OCI-LY1 (cell line): Measurements from ENCODE around the gene RERE.
"Not testable (repeated sequence)": the region's sequence is repeated elsewhere in the genome, so short reads cannot be mapped to it uniquely, and the experiment has no call there.

Experiments
- H2AFZ ChIP-seq: fragments of 200-600 bp; sonication (generic), shearing (Covaris generic); 2 replicates; pipeline ENCODE4 v1.6.0; 2014; ENCODE audit warnings: antibody characterized with exemption, mild to moderate bottlenecking, low read length
- H3F3A ChIP-seq: fragments of 200-600 bp; sonication (generic), shearing (Covaris generic); 2 replicates; pipeline ENCODE4 v1.6.0; 2014; ENCODE audit warnings: mild to moderate bottlenecking, antibody characterized with exemption, low read length, moderate library complexity; ENCODE audit not compliant: insufficient read depth
- H3K27ac ChIP-seq: fragments of 200-600 bp; sonication (generic); 2 replicates; pipeline ENCODE4 v1.5.1; 2014; ENCODE audit warnings: low read length, mixed run types, mild to moderate bottlenecking, low read depth; ENCODE audit not compliant: poor library complexity, severe bottlenecking
- H3K27me3 ChIP-seq: fragments of 200-600 bp; sonication (generic); 2 replicates; pipeline ENCODE4 v1.6.0; 2014; ENCODE audit warnings: antibody characterized with exemption, mild to moderate bottlenecking, low read length, moderate library complexity; ENCODE audit not compliant: insufficient read depth
- H3K36me3 ChIP-seq: fragments of 200-600 bp; sonication (generic); 2 replicates; pipeline ENCODE4 v1.6.1; 2014; ENCODE audit warnings: mild to moderate bottlenecking, antibody characterized with exemption, low read length, moderate library complexity, mixed read lengths; ENCODE audit not compliant: insufficient read depth
- H3K4me1 ChIP-seq: fragments of 200-600 bp; sonication (generic); 2 replicates; pipeline ENCODE4 v1.5.1; 2014; ENCODE audit warnings: mild to moderate bottlenecking, low read length, moderate library complexity; ENCODE audit not compliant: insufficient read depth, severe bottlenecking
- H3K4me2 ChIP-seq: fragments of 200-600 bp; sonication (generic), shearing (Covaris generic); 2 replicates; pipeline ENCODE4 v1.6.1; 2014; ENCODE audit warnings: low read length
- H3K4me3 ChIP-seq: fragments of 200-600 bp; sonication (generic); 2 replicates; pipeline ENCODE4 v1.5.1; 2014; ENCODE audit warnings: low read length, low read depth, mild to moderate bottlenecking, mixed read lengths; ENCODE audit not compliant: poor library complexity, severe bottlenecking
- H3K79me2 ChIP-seq: fragments of 200-600 bp; shearing (Covaris generic); 2 replicates; pipeline ENCODE4 v1.6.1; 2016; ENCODE audit warnings: mixed run types, low read length, mixed read lengths; ENCODE audit not compliant: insufficient read depth
- H3K9ac ChIP-seq: fragments of 200-600 bp; sonication (generic), shearing (Covaris generic); 2 replicates; pipeline ENCODE4 v1.6.1; 2014; ENCODE audit warnings: mild to moderate bottlenecking, low read length, mixed read lengths
- H3K9me2 ChIP-seq: fragments of 200-600 bp; sonication (generic), shearing (Covaris generic); 2 replicates; pipeline ENCODE4 v1.6.1; 2014; ENCODE audit warnings: low read depth, mild to moderate bottlenecking, low read length, mixed read lengths
- H3K9me3 ChIP-seq: fragments of 200-600 bp; shearing (Covaris generic); 2 replicates; pipeline ENCODE4 v1.6.1; 2014; ENCODE audit warnings: low read length, mixed read lengths
- H4K20me1 ChIP-seq: fragments of 200-600 bp; sonication (generic), shearing (Covaris generic); 2 replicates; pipeline ENCODE4 v1.6.0; 2016; ENCODE audit warnings: mild to moderate bottlenecking, low read length; ENCODE audit not compliant: insufficient read depth
- EZH2 ChIP-seq: fragments of 200-600 bp; sonication (generic), shearing (Covaris generic); IDR thresholded peaks from 2 replicates; pipeline ENCODE4 v1.8.0; 2017; ENCODE audit warnings: borderline replicate concordance, mixed run types, mild to moderate bottlenecking, antibody characterized with exemption, low read length, moderate library complexity, mixed read lengths
- TF ChIP-seq, protein P1 (sequence below): fragments of 200-600 bp; sonication (generic), shearing (Covaris generic); IDR thresholded peaks from 2 replicates; pipeline ENCODE4 v1.5.1; 2017; ENCODE audit warnings: mild to moderate bottlenecking, antibody characterized with exemption, low read length, moderate library complexity, mixed read lengths

Gene RERE

DNA sequence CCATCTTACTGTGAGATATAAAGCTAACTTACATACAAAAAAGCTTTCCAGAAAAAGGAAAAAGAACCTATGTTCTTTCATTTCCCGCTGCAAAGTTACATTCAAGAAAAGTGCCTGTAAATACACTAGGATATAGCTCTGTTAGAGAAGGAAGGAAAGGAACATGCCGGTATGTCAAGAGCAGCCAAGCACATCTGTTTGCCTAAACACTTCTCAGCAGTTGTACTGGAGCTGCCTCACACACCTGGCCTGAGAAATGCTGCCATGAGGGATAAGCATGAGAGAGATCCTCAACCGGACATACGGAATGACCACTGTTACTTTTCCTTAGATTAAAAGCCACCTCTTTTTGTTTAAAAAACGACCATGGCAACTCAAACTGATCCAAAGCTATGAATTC, 189.7 kb downstream of the RERE start:
- Histone ChIP-seq H3K4me1 (peaks cover 21% of the 10 kb centered on the region), H3K9ac (no peak overlapping the region), H3K27ac (no peak overlapping the region)

DNA sequence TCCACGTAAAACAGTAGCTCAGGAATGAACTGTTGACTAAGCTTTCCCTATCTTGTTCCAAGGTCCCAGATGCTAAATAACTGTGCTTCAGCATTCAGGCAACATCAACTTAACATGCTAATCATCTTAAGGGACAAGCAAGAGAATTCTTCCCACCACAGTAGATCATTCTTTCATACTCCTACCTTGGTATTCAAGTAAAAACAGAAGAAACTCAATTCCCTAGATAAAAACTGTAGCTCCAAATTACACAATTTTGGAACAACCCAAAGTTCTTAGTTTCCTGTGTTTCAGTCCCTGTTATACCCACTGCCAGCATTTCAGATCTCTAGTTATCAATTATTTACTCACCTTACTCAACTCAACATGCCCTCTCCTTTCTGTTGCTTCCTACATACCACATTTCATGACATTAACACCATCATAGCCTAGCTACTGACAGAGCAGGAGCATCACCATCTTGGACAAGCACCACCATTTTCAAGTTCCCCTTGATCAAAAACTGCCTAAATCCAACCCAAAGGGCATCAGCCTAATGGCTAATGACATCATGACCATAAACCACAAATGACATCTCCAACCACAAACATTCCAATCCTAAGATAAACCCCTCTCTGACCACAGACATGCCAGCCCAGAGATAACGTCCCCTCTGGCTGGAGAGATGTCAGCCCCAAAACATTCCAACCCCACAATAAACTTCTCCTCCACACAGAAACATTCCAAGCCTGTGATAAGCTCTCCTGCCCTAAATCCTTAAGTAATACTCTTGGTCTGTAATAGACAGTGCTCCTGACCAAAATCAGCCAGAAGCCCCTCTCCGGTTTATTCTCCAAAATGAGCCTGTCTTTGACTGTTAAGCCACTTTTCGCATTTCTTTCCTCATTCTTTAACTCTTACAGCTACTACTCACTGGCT, 191.2 kb downstream of the RERE start:
- no peak overlapping the region for H3K27ac ChIP-seq
- H3K9me2 ChIP-seq: no peaks in the 10 kb centered on the region
- no peaks in the 10 kb centered on the region for H3K79me2 ChIP-seq
- H3K4me3 ChIP-seq: no peak overlapping the region
- no peaks in the 10 kb centered on the region for H3F3A ChIP-seq
- TF ChIP-seq, protein P1, sequence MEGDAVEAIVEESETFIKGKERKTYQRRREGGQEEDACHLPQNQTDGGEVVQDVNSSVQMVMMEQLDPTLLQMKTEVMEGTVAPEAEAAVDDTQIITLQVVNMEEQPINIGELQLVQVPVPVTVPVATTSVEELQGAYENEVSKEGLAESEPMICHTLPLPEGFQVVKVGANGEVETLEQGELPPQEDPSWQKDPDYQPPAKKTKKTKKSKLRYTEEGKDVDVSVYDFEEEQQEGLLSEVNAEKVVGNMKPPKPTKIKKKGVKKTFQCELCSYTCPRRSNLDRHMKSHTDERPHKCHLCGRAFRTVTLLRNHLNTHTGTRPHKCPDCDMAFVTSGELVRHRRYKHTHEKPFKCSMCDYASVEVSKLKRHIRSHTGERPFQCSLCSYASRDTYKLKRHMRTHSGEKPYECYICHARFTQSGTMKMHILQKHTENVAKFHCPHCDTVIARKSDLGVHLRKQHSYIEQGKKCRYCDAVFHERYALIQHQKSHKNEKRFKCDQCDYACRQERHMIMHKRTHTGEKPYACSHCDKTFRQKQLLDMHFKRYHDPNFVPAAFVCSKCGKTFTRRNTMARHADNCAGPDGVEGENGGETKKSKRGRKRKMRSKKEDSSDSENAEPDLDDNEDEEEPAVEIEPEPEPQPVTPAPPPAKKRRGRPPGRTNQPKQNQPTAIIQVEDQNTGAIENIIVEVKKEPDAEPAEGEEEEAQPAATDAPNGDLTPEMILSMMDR: no peak
- no peak for TF ChIP-seq EZH2
- peaks cover 21% of the 10 kb centered on the region for H3K4me1 ChIP-seq
- no peaks in the 10 kb centered on the region for H3K27me3 ChIP-seq
- no peak overlapping the region for H3K4me2 ChIP-seq
- no peaks in the 10 kb centered on the region for H4K20me1 ChIP-seq
- no peak overlapping the region for H3K9ac ChIP-seq
- no peaks in the 10 kb centered on the region for H3K36me3 ChIP-seq
- H3K9me3 ChIP-seq: no peaks in the 10 kb centered on the region
- H2AFZ ChIP-seq: no peak overlapping the region

More for the DNA sequence above, 189.7 kb downstream of the RERE start:
- no peaks in the 10 kb centered on the region for H3K9me2 ChIP-seq
- H2AFZ ChIP-seq: no peak overlapping the region
- no peaks in the 10 kb centered on the region for H3F3A ChIP-seq
- no peaks in the 10 kb centered on the region for H3K9me3 ChIP-seq
- no peak overlapping the region for H3K4me2 ChIP-seq
- no peak overlapping the region for H3K4me3 ChIP-seq
- H4K20me1 ChIP-seq: no peaks in the 10 kb centered on the region; the same call in 1 of the 2 replicates
- H3K27me3 ChIP-seq: no peaks in the 10 kb centered on the region
- H3K36me3 ChIP-seq: no peaks in the 10 kb centered on the region
- TF ChIP-seq, protein P1: no peak
- no peak for TF ChIP-seq EZH2
- H3K79me2 ChIP-seq: no peaks in the 10 kb centered on the region

DNA sequence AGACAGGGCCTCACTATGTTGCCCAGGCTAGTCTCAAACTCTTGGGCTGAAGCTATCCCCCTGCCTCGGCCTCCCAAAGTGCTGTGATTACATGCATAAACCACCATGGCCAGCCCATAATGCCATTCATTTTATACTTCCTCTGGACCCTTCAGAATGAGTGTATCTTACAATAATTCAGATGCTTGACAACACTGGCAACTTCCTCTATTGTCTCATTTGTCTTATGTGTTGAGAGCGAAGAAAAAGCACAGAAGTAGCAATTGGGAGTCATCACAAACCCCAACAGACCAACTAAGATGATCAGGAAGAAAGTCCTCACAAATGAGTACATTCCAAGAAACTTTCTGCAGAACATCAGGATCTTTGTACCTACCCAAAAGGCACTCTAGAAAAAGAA, 191.9 kb downstream of the RERE start:
- Histone ChIP-seq H3K79me2 (no peaks in the 10 kb centered on the region), H3K9me2 (no peaks in the 10 kb centered on the region), H3K27me3 (no peaks in the 10 kb centered on the region), H3K4me2 (no peak overlapping the region), H3K27ac (no peak overlapping the region), H3F3A (no peaks in the 10 kb centered on the region), H3K9ac (no peak overlapping the region), H2AFZ (no peak overlapping the region), H3K4me1 (peaks cover 21% of the 10 kb centered on the region), H4K20me1 (no peaks in the 10 kb centered on the region), H3K4me3 (no peak overlapping the region), H3K36me3 (no peaks in the 10 kb centered on the region), H3K9me3 (no peaks in the 10 kb centered on the region)
- TF ChIP-seq, protein P1: no peak
- no peak for TF ChIP-seq EZH2

DNA sequence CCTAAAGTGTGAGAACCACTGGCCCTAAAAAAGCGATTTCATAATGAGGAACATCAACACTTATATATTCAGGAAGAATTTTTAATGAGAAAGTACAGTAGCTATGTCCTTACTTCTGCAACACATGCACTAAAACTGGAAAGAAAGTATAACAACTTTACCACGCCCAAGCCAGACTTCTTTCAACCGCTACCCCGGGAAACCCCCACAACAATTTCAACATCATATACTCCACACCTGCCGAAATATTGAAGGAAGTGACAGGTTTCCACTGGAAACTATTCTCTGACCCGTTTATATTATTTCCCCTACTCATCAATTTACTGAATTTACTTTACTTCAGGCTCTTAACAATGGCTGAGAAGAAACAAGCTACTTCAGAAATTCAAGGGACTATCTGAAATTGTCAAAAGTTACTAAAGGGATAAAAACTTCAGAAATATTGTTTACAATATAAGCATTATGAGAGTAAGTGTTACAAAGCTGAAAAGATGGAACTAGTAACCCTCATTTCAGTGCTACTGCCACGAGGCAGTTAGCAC, 193.7 kb downstream of the RERE start:
- 0 out of 2 replicates have a peak overlapping the region, but pooled peaks have one; percentile 8 for H3K4me2 ChIP-seq
- H3K9ac ChIP-seq, H3K4me3 ChIP-seq, H3F3A ChIP-seq, H3K79me2 ChIP-seq, H3K27me3 ChIP-seq, H4K20me1 ChIP-seq, H3K9me2 ChIP-seq, H2AFZ ChIP-seq, H3K27ac ChIP-seq, H3K9me3 ChIP-seq, H3K36me3 ChIP-seq, H3K4me1 ChIP-seq: not testable (repeated sequence)

DNA sequence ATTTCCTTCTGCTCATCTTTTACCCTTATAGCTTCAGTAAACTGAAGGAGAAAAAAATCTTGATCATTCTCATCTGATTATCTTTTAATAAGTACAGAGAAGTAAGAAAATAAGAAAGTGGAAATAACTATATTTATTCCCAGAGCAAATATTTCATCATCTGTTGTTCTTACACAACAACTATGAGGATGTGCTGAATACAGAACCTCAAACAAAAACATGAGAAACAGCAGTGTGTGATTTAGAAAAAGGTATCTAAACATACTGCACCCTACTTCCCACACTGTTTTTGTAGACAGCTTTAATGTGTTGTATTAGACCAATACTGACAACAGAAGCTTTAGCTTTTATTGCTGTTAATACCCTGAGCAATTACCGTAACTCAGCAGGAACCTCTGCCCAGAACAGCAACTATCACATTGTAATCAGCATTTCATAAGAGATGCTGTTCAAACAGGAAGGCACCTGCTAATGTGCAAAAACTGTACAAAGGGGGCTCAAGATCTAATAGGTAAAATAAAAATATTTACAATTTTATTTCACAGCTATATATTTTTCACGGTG, 195.6 kb downstream of the RERE start:
- H3F3A ChIP-seq, H3K9ac ChIP-seq, H3K79me2 ChIP-seq, H3K9me3 ChIP-seq, H3K27me3 ChIP-seq, H3K4me3 ChIP-seq, H3K4me2 ChIP-seq, H3K27ac ChIP-seq, H3K9me2 ChIP-seq, H4K20me1 ChIP-seq, H2AFZ ChIP-seq, H3K36me3 ChIP-seq, H3K4me1 ChIP-seq: not testable (repeated sequence)
